ENCODE data around the gene BCAR1. TPM values are rescaled to one million over a fixed set of nuclear protein-coding genes. Genes with fewer than 3 reads are reported as not detected.

BCAR1 gene
- total RNA-seq, 1 donor from 2014 or later, result 39.5 TPM

DNA sequence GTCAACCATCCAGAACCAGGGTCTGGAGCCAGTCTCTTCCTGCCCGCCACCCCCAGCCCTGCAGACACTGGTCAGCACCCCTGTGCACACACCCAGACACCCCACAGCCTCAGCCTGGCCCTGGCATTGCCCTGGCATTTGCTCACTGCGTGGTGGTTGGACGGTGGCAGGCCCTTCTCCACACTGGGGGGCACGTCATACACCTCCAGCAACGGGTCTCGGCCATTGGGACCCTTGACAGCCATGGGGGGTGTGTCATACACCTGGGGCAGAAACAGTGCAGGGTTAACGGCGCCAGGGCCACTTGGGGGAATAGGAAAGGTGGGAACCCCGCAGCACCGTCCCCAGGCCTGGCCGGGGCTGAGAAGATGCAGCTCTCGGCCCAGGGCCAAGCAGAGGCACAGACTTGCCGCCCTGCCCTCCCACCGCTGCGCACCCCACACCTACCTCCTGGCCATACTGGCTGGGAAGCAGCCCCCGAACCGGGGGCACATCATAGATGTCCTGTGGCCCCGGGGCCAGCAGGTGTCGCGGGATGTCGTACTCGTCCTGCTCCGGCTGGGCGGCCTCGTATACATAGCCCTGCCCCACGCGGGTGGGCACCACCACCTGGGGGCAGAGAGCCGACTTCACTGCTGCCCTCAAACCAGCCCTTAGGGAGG, 14.6 kb downstream of the BCAR1 start:
- Histone ChIP-seq H3K27me3 (no peaks in the 10 kb centered on the region), H3K9me3 (no peaks in the 10 kb centered on the region), H3K36me3 (peaks cover 0 to 44% of the 10 kb centered on the region in 2 donors), H3K4me3 (no peak overlapping the region), H3K4me1 (peaks cover 60% of the 10 kb centered on the region), H3K27ac (no peak overlapping the region)
- intact Hi-C loops (cut with DNase I), result loop anchor here (5.0 kb wide), 1 partner anchor 150 kb away; no protein-coding TSS in a partner anchor
- no peak for DNase-seq (ENCODE audit: extremely low spot score in 2 of 2)
- TF ChIP-seq POLR2A (IDR thresholded peaks at IDR 0.05), result no peak
- TF ChIP-seq, protein P1, sequence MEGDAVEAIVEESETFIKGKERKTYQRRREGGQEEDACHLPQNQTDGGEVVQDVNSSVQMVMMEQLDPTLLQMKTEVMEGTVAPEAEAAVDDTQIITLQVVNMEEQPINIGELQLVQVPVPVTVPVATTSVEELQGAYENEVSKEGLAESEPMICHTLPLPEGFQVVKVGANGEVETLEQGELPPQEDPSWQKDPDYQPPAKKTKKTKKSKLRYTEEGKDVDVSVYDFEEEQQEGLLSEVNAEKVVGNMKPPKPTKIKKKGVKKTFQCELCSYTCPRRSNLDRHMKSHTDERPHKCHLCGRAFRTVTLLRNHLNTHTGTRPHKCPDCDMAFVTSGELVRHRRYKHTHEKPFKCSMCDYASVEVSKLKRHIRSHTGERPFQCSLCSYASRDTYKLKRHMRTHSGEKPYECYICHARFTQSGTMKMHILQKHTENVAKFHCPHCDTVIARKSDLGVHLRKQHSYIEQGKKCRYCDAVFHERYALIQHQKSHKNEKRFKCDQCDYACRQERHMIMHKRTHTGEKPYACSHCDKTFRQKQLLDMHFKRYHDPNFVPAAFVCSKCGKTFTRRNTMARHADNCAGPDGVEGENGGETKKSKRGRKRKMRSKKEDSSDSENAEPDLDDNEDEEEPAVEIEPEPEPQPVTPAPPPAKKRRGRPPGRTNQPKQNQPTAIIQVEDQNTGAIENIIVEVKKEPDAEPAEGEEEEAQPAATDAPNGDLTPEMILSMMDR (IDR thresholded peaks at IDR 0.05), result no peak
- TF ChIP-seq POLR2AphosphoS5 (IDR thresholded peaks at IDR 0.05; ENCODE audit: insufficient read depth in 1 of 2, low read depth in 1 of 2), result no peak

DNA sequence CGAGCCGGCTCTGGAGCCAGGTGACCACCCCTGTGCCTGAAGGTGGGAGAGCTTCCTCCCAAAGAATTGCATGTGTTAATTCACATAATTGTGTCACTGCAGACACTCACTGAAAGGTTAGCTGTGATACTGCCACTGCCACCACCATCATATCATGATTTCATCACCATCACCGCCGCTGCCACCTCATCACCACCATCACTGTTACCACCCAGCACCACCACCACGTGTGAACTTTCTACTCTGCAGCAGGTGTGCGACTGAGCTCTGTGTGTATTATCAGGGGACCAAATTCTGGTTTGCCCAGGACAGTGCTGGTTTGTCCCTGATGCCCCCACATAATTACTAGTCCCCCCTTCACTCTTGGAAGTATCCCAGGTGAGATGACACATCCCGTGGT, 15.2 kb downstream of the BCAR1 start:
- no peak for TF ChIP-seq POLR2A (IDR thresholded peaks at IDR 0.05)
- TF ChIP-seq POLR2AphosphoS5 (IDR thresholded peaks at IDR 0.05; ENCODE audit: insufficient read depth in 1 of 2, low read depth in 1 of 2), result no peak
- TF ChIP-seq, protein P1 (IDR thresholded peaks at IDR 0.05), result no peak
- Histone ChIP-seq H3K4me1 (peaks cover 60% of the 10 kb centered on the region), H3K36me3 (peaks cover 0 to 40% of the 10 kb centered on the region in 2 donors), H3K9me3 (no peaks in the 10 kb centered on the region), H3K4me3 (no peak overlapping the region), H3K27me3 (no peaks in the 10 kb centered on the region), H3K27ac (no peak overlapping the region)
- DNase-seq (ENCODE audit: extremely low spot score in 2 of 2), result no peak
- intact Hi-C loops (cut with DNase I), result loop anchor here (5.0 kb wide), 1 partner anchor 151 kb away; no protein-coding TSS in a partner anchor

DNA sequence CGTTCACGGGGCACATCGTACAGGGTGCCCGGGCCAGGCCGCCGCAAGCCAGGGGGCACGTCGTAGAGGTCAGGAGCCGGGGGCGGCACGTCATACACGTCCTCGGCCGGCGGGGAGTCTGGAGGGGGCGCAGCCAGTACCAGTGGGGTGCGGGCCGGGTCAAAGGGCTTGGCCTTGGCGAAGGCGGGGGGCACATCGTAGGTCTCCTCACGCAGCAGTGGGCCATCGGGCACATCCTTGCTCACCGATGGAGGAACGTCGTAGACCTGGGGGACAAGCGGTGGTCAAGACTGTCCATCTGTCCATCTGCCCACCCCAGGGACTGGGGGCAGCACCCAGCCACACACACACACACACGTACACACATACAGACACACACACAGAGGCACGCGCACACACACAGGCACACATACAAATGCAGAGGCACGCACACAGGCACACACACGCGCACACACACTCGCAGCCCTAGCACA, 15.7 kb downstream of the BCAR1 start:
- Histone ChIP-seq H3K4me3 (no peak overlapping the region), H3K36me3 (peaks cover 0 to 37% of the 10 kb centered on the region in 2 donors), H3K9me3 (no peaks in the 10 kb centered on the region), H3K27me3 (no peaks in the 10 kb centered on the region), H3K4me1 (peaks cover 58% of the 10 kb centered on the region), H3K27ac (no peak overlapping the region)
- intact Hi-C loops (cut with DNase I), result loop anchor here (5.0 kb wide), 1 partner anchor 152 kb away; no protein-coding TSS in a partner anchor
- TF ChIP-seq POLR2A (IDR thresholded peaks at IDR 0.05), result no peak
- TF ChIP-seq, protein P1 (IDR thresholded peaks at IDR 0.05), result no peak
- no peak for TF ChIP-seq POLR2AphosphoS5 (IDR thresholded peaks at IDR 0.05; ENCODE audit: insufficient read depth in 1 of 2, low read depth in 1 of 2)
- DNase-seq (ENCODE audit: extremely low spot score in 2 of 2), result no peak

DNA sequence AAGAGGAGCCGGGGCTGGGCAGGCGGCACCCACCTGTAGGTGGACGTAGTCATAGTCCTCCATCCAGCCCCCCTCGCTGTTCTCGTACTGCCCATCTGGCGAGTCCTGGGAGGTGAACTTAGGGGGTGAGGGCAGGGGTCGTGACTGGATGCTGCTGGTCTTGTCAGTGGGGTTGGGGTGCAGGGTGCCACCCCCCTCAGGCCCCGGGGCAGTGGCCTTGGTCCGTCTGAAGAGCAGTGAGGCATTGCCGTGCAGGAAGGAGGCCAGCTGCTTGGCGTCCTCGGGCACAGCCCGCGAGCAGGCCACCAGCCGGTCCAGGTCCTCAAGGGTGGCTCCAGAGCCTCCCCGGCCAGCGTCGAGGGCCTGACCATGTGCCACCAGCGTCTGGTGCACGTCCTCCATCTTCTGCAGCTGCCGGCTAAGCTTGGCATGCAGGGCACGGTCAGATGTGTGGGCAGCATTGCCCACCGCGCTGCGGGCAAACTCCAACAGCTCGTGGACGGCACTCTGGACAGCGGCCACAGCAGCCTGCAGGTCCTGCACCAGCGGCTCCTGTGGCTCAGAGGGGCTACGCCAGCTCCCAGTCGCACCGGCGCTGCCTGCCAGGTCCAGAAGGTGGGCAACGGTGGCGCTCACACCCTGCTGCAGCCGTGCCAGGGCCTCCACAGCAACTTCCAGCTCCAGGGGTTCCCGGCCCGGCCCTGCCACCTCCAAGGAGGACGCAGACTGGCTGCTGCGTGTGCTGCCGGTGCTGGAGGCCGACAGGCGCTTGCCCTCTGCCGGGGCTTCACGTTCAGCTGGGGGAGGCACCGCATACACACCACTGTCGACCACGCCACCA, 16.3 kb downstream of the BCAR1 start:
- Histone ChIP-seq H3K9me3 (no peaks in the 10 kb centered on the region), H3K27me3 (no peaks in the 10 kb centered on the region), H3K27ac (peak overlapping the region; percentile 86), H3K36me3 (peaks cover 0 to 41% of the 10 kb centered on the region in 2 donors), H3K4me1 (peaks cover 51% of the 10 kb centered on the region), H3K4me3 (no peak overlapping the region)
- peak in 1 of 2 donors; percentile 9 for TF ChIP-seq POLR2AphosphoS5 (IDR thresholded peaks at IDR 0.05; ENCODE audit: insufficient read depth in 1 of 2, low read depth in 1 of 2)
- TF ChIP-seq, protein P1 (IDR thresholded peaks at IDR 0.05), result no peak
- DNase-seq (ENCODE audit: extremely low spot score in 2 of 2), result no peak
- intact Hi-C loops (cut with DNase I), result loop anchor here (5.0 kb wide), 1 partner anchor 152 kb away; no protein-coding TSS in a partner anchor
